ENCODE measurements around the gene GUCA2A.

GRCh38 chr1:42172381-42173133, 8.0 kb upstream of the GUCA2A start:
- no peak for TF ChIP-seq ZNF133 (tag by site-specific recombination; IDR thresholded peaks at IDR 0.05)
- TF ChIP-seq ZNF404 (tag by site-specific recombination; IDR thresholded peaks at IDR 0.05) = no peak

Measured in HEK293 (cell line).